H9 (cell line): ENCODE results near the gene HIPK2. TPM values are rescaled to one million over a fixed set of nuclear protein-coding genes. Genes with fewer than 3 reads are reported as not detected.

Experiments used
- DNase-seq: peaks from one replicate; pipeline ENCODE4 v3.0.0-alpha.2; 2017
- H2AFZ ChIP-seq: one replicate; pipeline ENCODE4 v1.6.1; 2013; ENCODE audit warnings: mild to moderate bottlenecking, low read length, control low read depth, moderate library complexity
- H2AK5ac ChIP-seq: 2 replicates; pipeline ENCODE4 v1.6.1; 2013; ENCODE audit warnings: low read length, control low read depth, mixed read lengths; ENCODE audit not compliant: insufficient read length
- H2BK120ac ChIP-seq: one replicate; pipeline ENCODE4 v1.6.1; 2013; ENCODE audit warnings: low read depth, mild to moderate bottlenecking, low read length, control low read depth, inconsistent platforms; ENCODE audit not compliant: poor library complexity, severe bottlenecking
- H2BK12ac ChIP-seq: 2 replicates; pipeline ENCODE4 v1.6.1; 2013; ENCODE audit warnings: low read length, control low read depth, mixed read lengths, low read depth; ENCODE audit not compliant: insufficient read length
- H2BK15ac ChIP-seq: 2 replicates; pipeline ENCODE4 v1.6.1; 2013; ENCODE audit warnings: low read depth, low read length, control low read depth
- H2BK20ac ChIP-seq: one replicate; pipeline ENCODE4 v1.6.1; 2013; ENCODE audit warnings: low read depth, mild to moderate bottlenecking, low read length, control low read depth, inconsistent platforms; ENCODE audit not compliant: poor library complexity, severe bottlenecking
- H2BK5ac ChIP-seq: 2 replicates; pipeline ENCODE4 v1.6.1; 2013; ENCODE audit warnings: low read length, control low read depth, mixed read lengths; ENCODE audit not compliant: insufficient read length
- H3K14ac ChIP-seq: 2 replicates; pipeline ENCODE4 v1.6.1; 2013; ENCODE audit warnings: low read length, control low read depth; ENCODE audit not compliant: insufficient read depth
- H3K18ac ChIP-seq: 2 replicates; pipeline ENCODE4 v1.6.1; 2013; ENCODE audit warnings: low read depth, mild to moderate bottlenecking, mixed read lengths, low read length, control low read depth; ENCODE audit not compliant: insufficient read length
- H3K23ac ChIP-seq: 2 replicates; pipeline ENCODE4 v1.6.1; 2013; ENCODE audit warnings: low read length, control low read depth, mixed read lengths, low read depth; ENCODE audit not compliant: insufficient read length
- H3K23me2 ChIP-seq: 2 replicates; pipeline ENCODE4 v1.6.1; 2013; ENCODE audit warnings: low read depth, mild to moderate bottlenecking, mixed read lengths, low read length, control low read depth; ENCODE audit not compliant: insufficient read length, poor library complexity, severe bottlenecking
- H3K27ac ChIP-seq: 2 replicates; pipeline ENCODE4 v1.5.1; 2013; ENCODE audit warnings: low read length, control low read depth, mixed read lengths, low read depth; ENCODE audit not compliant: insufficient read length
- H3K27me3 ChIP-seq: 2 replicates; pipeline ENCODE4 v1.6.1; 2013; ENCODE audit warnings: low read length, control low read depth, inconsistent platforms; ENCODE audit not compliant: insufficient read depth
- H3K4ac ChIP-seq: 2 replicates; pipeline ENCODE4 v1.6.1; 2013; ENCODE audit warnings: low read depth, mild to moderate bottlenecking, control low read depth, inconsistent platforms, low read length, moderate library complexity
- H3K4me1 ChIP-seq: 2 replicates; pipeline ENCODE4 v1.6.1; 2013; ENCODE audit warnings: low read length, control low read depth, inconsistent platforms; ENCODE audit not compliant: insufficient read depth
- H3K4me2 ChIP-seq: 2 replicates; pipeline ENCODE4 v1.6.1; 2013; ENCODE audit warnings: low read length, control low read depth, mixed read lengths; ENCODE audit not compliant: insufficient read length, insufficient read depth
- H3K56ac ChIP-seq: 2 replicates; pipeline ENCODE4 v1.6.1; 2013; ENCODE audit warnings: low read depth, mild to moderate bottlenecking, mixed read lengths, low read length, control low read depth; ENCODE audit not compliant: insufficient read length
- H3K79me1 ChIP-seq: 2 replicates; pipeline ENCODE4 v1.6.1; 2013; ENCODE audit warnings: low read depth, mild to moderate bottlenecking, moderate library complexity, low read length, control low read depth, inconsistent platforms; ENCODE audit not compliant: insufficient read depth, poor library complexity, severe bottlenecking
- H3K79me2 ChIP-seq: 2 replicates; pipeline ENCODE4 v1.6.1; 2013; ENCODE audit warnings: low read length, control low read depth, inconsistent platforms; ENCODE audit not compliant: insufficient read depth
- H3K9ac ChIP-seq: 2 replicates; pipeline ENCODE4 v1.6.1; 2013; ENCODE audit warnings: low read length, control low read depth, mixed read lengths; ENCODE audit not compliant: insufficient read length; ENCODE audit errors: extremely low read depth
- H3K9me3 ChIP-seq: one replicate; pipeline ENCODE4 v1.6.1; 2013; ENCODE audit warnings: low read depth, low read length, inconsistent platforms; ENCODE audit not compliant: control insufficient read depth
- H3T11ph ChIP-seq: one replicate; pipeline ENCODE4 v1.6.1; 2013; ENCODE audit warnings: mild to moderate bottlenecking, low read length, control low read depth, inconsistent platforms
- H4K20me1 ChIP-seq: one replicate; pipeline ENCODE4 v1.6.1; 2013; ENCODE audit not compliant: control insufficient read depth, insufficient read length, insufficient read depth
- H4K5ac ChIP-seq: 2 replicates; pipeline ENCODE4 v1.6.1; 2013; ENCODE audit warnings: low read depth, mild to moderate bottlenecking, mixed read lengths, low read length, control low read depth; ENCODE audit not compliant: insufficient read length
- H4K8ac ChIP-seq: replicated peaks from 2 replicates; pipeline ENCODE4 v1.6.1; 2013; ENCODE audit warnings: low read length, control low read depth, mixed read lengths, low read depth; ENCODE audit not compliant: insufficient read length
- H4K91ac ChIP-seq: 2 replicates; pipeline ENCODE4 v1.6.1; 2013; ENCODE audit warnings: low read depth, mild to moderate bottlenecking, moderate library complexity, mixed read lengths, low read length, control low read depth; ENCODE audit not compliant: insufficient read length
- H3K27ac Mint-ChIP-seq, 3 experiments: 2 replicates in 2 of 3; 3 replicates in 1 of 3; pipeline ENCODE4 v1.8.0; 2020 to 2021; ENCODE audit warnings: mixed read lengths in 3 of 3, mild to moderate bottlenecking in 1 of 3, moderate library complexity in 1 of 3
- H3K27me3 Mint-ChIP-seq: 2 replicates; pipeline ENCODE4 v1.8.0; 2021; ENCODE audit warnings: low read depth, mild to moderate bottlenecking, moderate library complexity, mixed read lengths
- H3K36me3 Mint-ChIP-seq, 3 experiments: 2 replicates in 2 of 3; 3 replicates in 1 of 3; pipeline ENCODE4 v1.8.0; 2020 to 2021; ENCODE audit warnings: low read depth in 3 of 3, mixed read lengths in 3 of 3; ENCODE audit not compliant: insufficient read depth in 1 of 3
- H3K4me1 Mint-ChIP-seq, 2 experiments: 2 replicates each; pipeline ENCODE4 v1.8.0; 2020; ENCODE audit warnings: mixed read lengths in 2 of 2
- H3K4me3 Mint-ChIP-seq, 2 experiments: 2 replicates in 1 of 2; 3 replicates in 1 of 2; pipeline ENCODE4 v1.8.0; 2020 to 2021; ENCODE audit warnings: mild to moderate bottlenecking in 2 of 2, mixed read lengths in 2 of 2, moderate library complexity in 1 of 2
- H3K9me3 Mint-ChIP-seq, 2 experiments: 2 replicates in 1 of 2; 3 replicates in 1 of 2; pipeline ENCODE4 v1.8.0; 2020; ENCODE audit warnings: mild to moderate bottlenecking in 2 of 2, mixed read lengths in 2 of 2, moderate library complexity in 1 of 2
- WGBS: extraction: QIAGEN DNeasy Blood & Tissue Kit; methylation state at CpG from one replicate; pipeline ENCODE4 v1.1.7; 2013; ENCODE audit warnings: missing lambda C conversion rate, low lambda C conversion rate, mixed read lengths; ENCODE audit not compliant: insufficient read length; ENCODE audit errors: extremely low coverage; 5-methylcytosine and 5-hydroxymethylcytosine counted together
- total RNA-seq: library from RNA; stranded (reverse); gene quantifications from 2 replicates; pipeline ENCODE4 v1.2.1, GENCODE V29; 2021
- TF ChIP-seq, protein P1 (sequence below): fragments of 200-600 bp; sonication (generic); conservative IDR thresholded peaks from 3 replicates; pipeline ENCODE4 v1.8.0; 2021; ENCODE audit warnings: antibody characterized with exemption, mild to moderate bottlenecking

The HIPK2 gene
- total RNA-seq, 1 experiment from 2014 or later, result 21.9 TPM

DNA sequence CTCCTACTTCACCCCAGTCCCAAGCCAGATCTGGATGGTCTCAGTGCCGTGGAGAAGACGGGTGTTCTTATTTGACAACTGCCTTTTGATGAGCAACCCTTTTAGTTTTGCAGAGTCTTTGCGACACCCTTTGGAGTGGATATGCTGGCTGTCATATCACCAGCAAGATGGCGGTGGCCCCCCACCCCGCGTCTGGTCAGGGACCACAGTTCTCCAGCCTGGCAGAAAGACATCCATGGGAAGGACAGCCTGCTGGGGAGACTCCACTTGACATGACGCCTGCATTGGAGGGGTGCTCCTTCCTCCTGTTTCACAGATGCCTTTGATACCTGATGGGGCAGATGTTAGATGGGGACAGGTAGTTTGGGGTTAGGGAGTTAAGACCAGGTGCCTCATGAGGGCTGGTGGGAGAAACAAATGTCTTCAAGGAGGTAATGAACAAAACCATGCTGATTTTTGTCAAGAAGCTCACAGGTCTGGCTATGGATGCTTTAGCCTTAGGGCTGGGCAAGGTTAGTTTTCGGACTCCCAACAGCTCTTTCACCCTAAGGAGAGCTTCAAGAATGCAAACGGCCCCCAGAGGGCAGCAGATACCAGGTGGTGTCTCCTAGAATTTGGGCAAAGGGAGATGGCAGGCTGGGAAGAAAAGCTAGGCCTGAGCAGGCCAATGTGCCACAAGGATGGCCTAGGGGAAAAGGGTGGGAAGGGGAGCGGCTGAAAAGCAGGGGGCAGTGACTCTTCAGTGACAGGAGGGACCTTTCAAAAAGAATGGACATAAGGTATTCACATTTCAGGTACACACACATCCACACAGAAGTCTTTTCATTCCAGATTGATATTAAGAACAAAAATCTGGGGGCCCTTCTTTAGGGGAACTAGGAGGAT, 159.1 kb downstream of the HIPK2 start:
- H2BK5ac ChIP-seq, result no peak overlapping the region
- H3K27ac ChIP-seq, result no peak overlapping the region
- Mint-ChIP-seq H3K27me3 (no peaks in the 10 kb centered on the region; the same call in 1 of the 2 replicates), H3K36me3 (peaks cover 0 to 6% (median 4%) of the 10 kb centered on the region in 3 experiments; a peak in 3 of 7 replicates), H3K4me1 (peaks cover 20 to 24% of the 10 kb centered on the region in 2 experiments), H3K4me3 (no peak overlapping the region), H3K9me3 (no peaks in the 10 kb centered on the region), H3K27ac (peak overlapping the region in 1 of 3 experiments; percentile 55; a peak in 2 of 7 replicates)
- H2BK20ac ChIP-seq, result no peak overlapping the region
- no peak overlapping the region for H3K4ac ChIP-seq
- no peaks in the 10 kb centered on the region for H3K23me2 ChIP-seq
- no peak overlapping the region for H2AK5ac ChIP-seq
- no peak overlapping the region for H2BK12ac ChIP-seq
- H3K4me2 ChIP-seq, result no peak overlapping the region
- H3K27me3 ChIP-seq, result no peaks in the 10 kb centered on the region
- H3K56ac ChIP-seq, result no peak overlapping the region
- WGBS, result no CpG with 5 or more reads among the region's 10 CpGs
- H3K4me1 ChIP-seq, result peaks cover 3% of the 10 kb centered on the region; the same call in 1 of the 2 replicates
- no peak overlapping the region for H3K14ac ChIP-seq
- H3K18ac ChIP-seq, result no peak overlapping the region
- no peak overlapping the region for H3T11ph ChIP-seq
- DNase-seq, result peak; percentile 50
- no peaks in the 10 kb centered on the region for H3K79me2 ChIP-seq
- no peaks in the 10 kb centered on the region for H4K20me1 ChIP-seq
- no peak overlapping the region for H4K8ac ChIP-seq
- H2BK15ac ChIP-seq, result no peak overlapping the region
- no peak overlapping the region for H4K5ac ChIP-seq
- H3K9ac ChIP-seq, result no peak overlapping the region
- H4K91ac ChIP-seq, result no peak overlapping the region
- H2AFZ ChIP-seq, result no peak overlapping the region
- H3K79me1 ChIP-seq, result no peaks in the 10 kb centered on the region
- H3K9me3 ChIP-seq, result no peaks in the 10 kb centered on the region
- no peak overlapping the region for H2BK120ac ChIP-seq
- no peak overlapping the region for H3K23ac ChIP-seq
- TF ChIP-seq, protein P1, sequence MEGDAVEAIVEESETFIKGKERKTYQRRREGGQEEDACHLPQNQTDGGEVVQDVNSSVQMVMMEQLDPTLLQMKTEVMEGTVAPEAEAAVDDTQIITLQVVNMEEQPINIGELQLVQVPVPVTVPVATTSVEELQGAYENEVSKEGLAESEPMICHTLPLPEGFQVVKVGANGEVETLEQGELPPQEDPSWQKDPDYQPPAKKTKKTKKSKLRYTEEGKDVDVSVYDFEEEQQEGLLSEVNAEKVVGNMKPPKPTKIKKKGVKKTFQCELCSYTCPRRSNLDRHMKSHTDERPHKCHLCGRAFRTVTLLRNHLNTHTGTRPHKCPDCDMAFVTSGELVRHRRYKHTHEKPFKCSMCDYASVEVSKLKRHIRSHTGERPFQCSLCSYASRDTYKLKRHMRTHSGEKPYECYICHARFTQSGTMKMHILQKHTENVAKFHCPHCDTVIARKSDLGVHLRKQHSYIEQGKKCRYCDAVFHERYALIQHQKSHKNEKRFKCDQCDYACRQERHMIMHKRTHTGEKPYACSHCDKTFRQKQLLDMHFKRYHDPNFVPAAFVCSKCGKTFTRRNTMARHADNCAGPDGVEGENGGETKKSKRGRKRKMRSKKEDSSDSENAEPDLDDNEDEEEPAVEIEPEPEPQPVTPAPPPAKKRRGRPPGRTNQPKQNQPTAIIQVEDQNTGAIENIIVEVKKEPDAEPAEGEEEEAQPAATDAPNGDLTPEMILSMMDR, result peak; percentile 70
